Measurements from ENCODE around the gene SYS1. TPM values are rescaled to one million over a fixed set of nuclear protein-coding genes. Genes with fewer than 3 reads are reported as not detected.

Gene SYS1
- total and polyA plus RNA-seq, 2 experiments from 2014 or later, result 20.0 to 28.0 TPM

GRCh38 chr20:45372646-45373352 lies 9.8 kb downstream of the SYS1 start:
- Histone ChIP-seq H3K4me3 (no peak overlapping the region), H3K36me3 (peaks cover 2% of the 10 kb centered on the region), H3K4me1 (ENCODE audit: low read depth) (no peaks in the 10 kb centered on the region), H3K27me3 (no peaks in the 10 kb centered on the region), H3K27ac (no peak overlapping the region), H3K9me3 (ENCODE audit: low read depth) (no peaks in the 10 kb centered on the region)
- DNase-seq (ENCODE audit: low read depth in 1 of 2, low spot score in 1 of 2), result peak in 1 of 2 donors; percentile 27
- no peak for TF ChIP-seq CTCF (IDR thresholded peaks at IDR 0.05; ENCODE audit: low read depth, low read length)

- DNase-seq (ENCODE audit: low read depth in 1 of 2, low spot score in 1 of 2), result peak; percentile 88 to 92
- Histone ChIP-seq H3K4me1 (ENCODE audit: low read depth) (no peaks in the 10 kb centered on the region), H3K9me3 (ENCODE audit: low read depth) (no peaks in the 10 kb centered on the region), H3K27me3 (no peaks in the 10 kb centered on the region), H3K4me3 (peak overlapping the region; percentile 23), H3K27ac (no peak overlapping the region), H3K36me3 (no peaks in the 10 kb centered on the region)
- TF ChIP-seq CTCF (IDR thresholded peaks at IDR 0.05; ENCODE audit: low read depth, low read length), result peak; percentile 89
These were observed 10.6 kb downstream of the SYS1 start for GRCh38 chr20:45373353-45374100.

GRCh38 chr20:45374101-45374467 lies 11.1 kb downstream of the SYS1 start:
- H3K27me3 ChIP-seq, result no peaks in the 10 kb centered on the region

GRCh38 chr20:45374966-45375365 lies 12.0 kb downstream of the SYS1 start:
- no peaks in the 10 kb centered on the region for H3K27me3 ChIP-seq
- DNase-seq (ENCODE audit: low read depth in 1 of 2, low spot score in 1 of 2), result no peak
- no peak overlapping the region for H3K4me3 ChIP-seq
- TF ChIP-seq CTCF (IDR thresholded peaks at IDR 0.05; ENCODE audit: low read depth, low read length), result no peak
- H3K27ac ChIP-seq, result no peak overlapping the region
- H3K36me3 ChIP-seq, result no peaks in the 10 kb centered on the region
- H3K4me1 ChIP-seq (ENCODE audit: low read depth), result no peaks in the 10 kb centered on the region
- no peaks in the 10 kb centered on the region for H3K9me3 ChIP-seq (ENCODE audit: low read depth)

More at GRCh38 chr20:45374101-45374467, 11.1 kb downstream of the SYS1 start:
- Histone ChIP-seq H3K27ac (no peak overlapping the region), H3K36me3 (no peaks in the 10 kb centered on the region), H3K9me3 (ENCODE audit: low read depth) (no peaks in the 10 kb centered on the region), H3K4me3 (peak overlapping the region; percentile 23), H3K4me1 (ENCODE audit: low read depth) (no peaks in the 10 kb centered on the region)
- no peak for DNase-seq (ENCODE audit: low read depth in 1 of 2, low spot score in 1 of 2)
- no peak for TF ChIP-seq CTCF (IDR thresholded peaks at IDR 0.05; ENCODE audit: low read depth, low read length)

- H3K27me3 ChIP-seq, result no peaks in the 10 kb centered on the region
- H3K4me1 ChIP-seq (ENCODE audit: low read depth), result no peaks in the 10 kb centered on the region
- no peaks in the 10 kb centered on the region for H3K9me3 ChIP-seq (ENCODE audit: low read depth)
- DNase-seq (ENCODE audit: low read depth in 1 of 2, low spot score in 1 of 2), result no peak
- no peaks in the 10 kb centered on the region for H3K36me3 ChIP-seq
- H3K4me3 ChIP-seq, result no peak overlapping the region
- TF ChIP-seq CTCF (IDR thresholded peaks at IDR 0.05; ENCODE audit: low read depth, low read length), result no peak
- H3K27ac ChIP-seq, result no peak overlapping the region
These were observed 14.3 kb downstream of the SYS1 start for GRCh38 chr20:45377269-45377668.

Measured in cardiac muscle cell (in vitro differentiated cells and primary cell).